Neural progenitor cell (in vitro differentiated cells): ENCODE measurements around the gene SDHA. TPM values are rescaled to one million over a fixed set of nuclear protein-coding genes. Genes with fewer than 3 reads are reported as not detected.

ENCODE experiments used
- DNase-seq: peaks from one replicate; pipeline ENCODE4 v3.0.0-alpha.2; 2016; ENCODE audit warnings: low spot score
- H2AFZ ChIP-seq: fragments of 200-600 bp; sonication (generic); replicated peaks from 2 replicates; pipeline ENCODE4 v1.6.1; 2016; ENCODE audit warnings: antibody characterized with exemption
- H3F3A ChIP-seq: fragments of 200-600 bp; sonication (generic); 2 replicates; pipeline ENCODE4 v1.6.1; 2016; ENCODE audit warnings: antibody characterized with exemption, low read depth
- H3K27ac ChIP-seq: fragments of 200-600 bp; sonication (generic); 2 replicates; pipeline ENCODE4 v1.5.1; 2016; ENCODE audit warnings: mild to moderate bottlenecking
- H3K27me3 ChIP-seq: fragments of 200-600 bp; sonication (generic); 2 replicates; pipeline ENCODE4 v1.6.1; 2016; ENCODE audit warnings: mild to moderate bottlenecking, moderate library complexity
- H3K36me3 ChIP-seq: fragments of 200-600 bp; sonication (generic); 2 replicates; pipeline ENCODE4 v1.5.1; 2016
- H3K4me1 ChIP-seq: fragments of 200-600 bp; sonication (generic); 2 replicates; pipeline ENCODE4 v1.6.1; 2016; ENCODE audit warnings: mixed run types
- H3K4me2 ChIP-seq: fragments of 200-600 bp; sonication (generic); 2 replicates; pipeline ENCODE4 v1.6.1; 2016
- H3K4me3 ChIP-seq: fragments of 200-600 bp; sonication (generic); 2 replicates; pipeline ENCODE4 v1.5.1; 2016
- H3K79me2 ChIP-seq: fragments of 200-600 bp; sonication (generic); 2 replicates; pipeline ENCODE4 v1.6.1; 2016; ENCODE audit warnings: low read depth
- H3K9ac ChIP-seq: fragments of 200-600 bp; sonication (generic); 2 replicates; pipeline ENCODE4 v1.6.1; 2016
- H3K9me3 ChIP-seq: fragments of 200-600 bp; sonication (generic); 2 replicates; pipeline ENCODE4 v1.5.1; 2016; ENCODE audit warnings: low read depth
- H4K20me1 ChIP-seq: fragments of 200-600 bp; sonication (generic); 2 replicates; pipeline ENCODE4 v1.6.1; 2016; ENCODE audit warnings: low read depth
- H3K27ac Mint-ChIP-seq: 3 replicates; pipeline ENCODE4 v1.8.0; 2021; ENCODE audit warnings: mixed read lengths
- H3K27me3 Mint-ChIP-seq: 2 replicates; pipeline ENCODE4 v1.8.0; 2022; ENCODE audit warnings: low read depth, mild to moderate bottlenecking, inconsistent platforms, moderate library complexity, mixed read lengths; ENCODE audit not compliant: insufficient read depth
- H3K36me3 Mint-ChIP-seq: 3 replicates; pipeline ENCODE4 v1.8.0; 2021; ENCODE audit warnings: mixed read lengths
- H3K4me1 Mint-ChIP-seq: 3 replicates; pipeline ENCODE4 v1.8.0; 2021; ENCODE audit warnings: mixed read lengths
- H3K4me3 Mint-ChIP-seq: 3 replicates; pipeline ENCODE4 v1.8.0; 2021; ENCODE audit warnings: mild to moderate bottlenecking, moderate library complexity, mixed read lengths
- H3K9me3 Mint-ChIP-seq: 3 replicates; pipeline ENCODE4 v1.8.0; 2020; ENCODE audit warnings: mixed read lengths
- EZH2 ChIP-seq: fragments of 200-600 bp; sonication (generic); IDR thresholded peaks from 2 replicates; pipeline ENCODE4 v1.6.1; 2017; ENCODE audit warnings: antibody characterized with exemption, mild to moderate bottlenecking, moderate library complexity
- EZH2phosphoT487 ChIP-seq: fragments of 200-600 bp; sonication (generic); IDR thresholded peaks from 2 replicates; pipeline ENCODE4 v1.6.1; 2017; ENCODE audit warnings: antibody characterized with exemption
- total RNA-seq: library from RNA; depleted of rRNA; stranded (reverse); fragments of >200 nt; gene quantifications from 2 replicates; pipeline ENCODE4 v1.2.3, GENCODE V29; 2015; ENCODE audit warnings: low replicate concordance
- TF ChIP-seq, protein P1 (sequence below): fragments of 200-600 bp; sonication (generic); IDR thresholded peaks from 2 replicates; pipeline ENCODE4 v1.5.1; 2017; ENCODE audit warnings: antibody characterized with exemption, mild to moderate bottlenecking

The SDHA gene
- total RNA-seq, 1 donor from 2014 or later, result 47.1 TPM

DNA sequence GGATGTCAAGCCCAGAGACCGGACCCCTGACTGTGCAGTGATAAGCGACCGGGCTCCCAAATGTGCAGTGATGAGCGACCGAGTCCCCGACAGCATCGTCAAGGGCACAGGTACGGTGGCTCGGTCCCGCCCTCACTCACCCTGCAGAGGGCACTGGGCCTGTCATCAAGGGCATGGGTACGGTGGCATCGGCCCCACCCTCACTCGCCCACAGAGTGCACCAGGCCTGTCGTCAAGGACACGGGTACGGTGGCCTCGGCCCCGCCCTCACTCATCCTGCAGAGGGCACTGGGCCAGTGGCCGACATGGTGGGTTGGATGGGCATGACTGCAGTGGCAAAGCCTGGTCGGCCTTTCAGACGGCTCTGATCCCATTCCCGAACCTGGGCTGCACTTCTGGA lies 36.6 kb upstream of the SDHA start:
- TF ChIP-seq EZH2phosphoT487, result no peak
- TF ChIP-seq EZH2, result no peak
- TF ChIP-seq, protein P1, sequence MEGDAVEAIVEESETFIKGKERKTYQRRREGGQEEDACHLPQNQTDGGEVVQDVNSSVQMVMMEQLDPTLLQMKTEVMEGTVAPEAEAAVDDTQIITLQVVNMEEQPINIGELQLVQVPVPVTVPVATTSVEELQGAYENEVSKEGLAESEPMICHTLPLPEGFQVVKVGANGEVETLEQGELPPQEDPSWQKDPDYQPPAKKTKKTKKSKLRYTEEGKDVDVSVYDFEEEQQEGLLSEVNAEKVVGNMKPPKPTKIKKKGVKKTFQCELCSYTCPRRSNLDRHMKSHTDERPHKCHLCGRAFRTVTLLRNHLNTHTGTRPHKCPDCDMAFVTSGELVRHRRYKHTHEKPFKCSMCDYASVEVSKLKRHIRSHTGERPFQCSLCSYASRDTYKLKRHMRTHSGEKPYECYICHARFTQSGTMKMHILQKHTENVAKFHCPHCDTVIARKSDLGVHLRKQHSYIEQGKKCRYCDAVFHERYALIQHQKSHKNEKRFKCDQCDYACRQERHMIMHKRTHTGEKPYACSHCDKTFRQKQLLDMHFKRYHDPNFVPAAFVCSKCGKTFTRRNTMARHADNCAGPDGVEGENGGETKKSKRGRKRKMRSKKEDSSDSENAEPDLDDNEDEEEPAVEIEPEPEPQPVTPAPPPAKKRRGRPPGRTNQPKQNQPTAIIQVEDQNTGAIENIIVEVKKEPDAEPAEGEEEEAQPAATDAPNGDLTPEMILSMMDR, result no peak
- no peaks in the 10 kb centered on the region for H4K20me1 ChIP-seq
- H3F3A ChIP-seq, result no peaks in the 10 kb centered on the region
- H3K4me3 Mint-ChIP-seq, result no peak overlapping the region
- no peak overlapping the region for H3K4me2 ChIP-seq
- no peak for DNase-seq
- no peak overlapping the region for H3K27ac ChIP-seq
- no peaks in the 10 kb centered on the region for H3K79me2 ChIP-seq
- peaks cover 10% of the 10 kb centered on the region for H3K4me1 ChIP-seq
- H3K9me3 Mint-ChIP-seq, result no peaks in the 10 kb centered on the region
- peaks cover 8% of the 10 kb centered on the region for H3K4me1 Mint-ChIP-seq
- no peaks in the 10 kb centered on the region for H3K9me3 ChIP-seq
- H3K36me3 Mint-ChIP-seq, result peaks cover 17% of the 10 kb centered on the region
- no peak overlapping the region for H3K9ac ChIP-seq
- no peaks in the 10 kb centered on the region for H3K36me3 ChIP-seq
- H3K27ac Mint-ChIP-seq, result no peak overlapping the region
- no peak overlapping the region for H3K4me3 ChIP-seq
- H3K27me3 Mint-ChIP-seq, result peaks cover 2% of the 10 kb centered on the region
- no peak overlapping the region for H2AFZ ChIP-seq
- no peaks in the 10 kb centered on the region for H3K27me3 ChIP-seq

DNA sequence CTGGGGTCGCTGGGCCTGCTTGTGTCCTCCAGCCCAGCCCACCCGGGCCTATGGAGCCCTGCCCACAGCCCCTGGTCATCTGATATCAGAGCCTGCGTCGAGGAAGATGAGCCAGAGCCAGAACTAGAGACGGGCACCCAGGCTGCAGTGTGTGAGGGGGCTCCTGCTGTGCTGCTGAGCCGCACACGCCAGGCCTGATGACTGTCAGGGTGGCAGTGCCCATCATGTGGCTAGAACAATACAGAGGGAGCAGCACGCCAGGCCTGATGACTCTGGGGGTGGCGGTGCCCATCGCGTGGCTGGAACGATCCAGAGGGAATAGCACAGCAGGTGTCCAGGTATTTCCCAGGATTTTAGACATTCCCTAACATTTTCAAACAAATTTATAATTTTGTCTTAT lies 36.0 kb upstream of the SDHA start:
- Histone ChIP-seq H3K4me1 (peaks cover 10% of the 10 kb centered on the region), H3K79me2 (no peaks in the 10 kb centered on the region), H3K9me3 (no peaks in the 10 kb centered on the region), H3K4me2 (no peak overlapping the region), H3K27me3 (no peaks in the 10 kb centered on the region), H3K36me3 (no peaks in the 10 kb centered on the region), H4K20me1 (no peaks in the 10 kb centered on the region), H3K4me3 (no peak overlapping the region), H3K27ac (no peak overlapping the region), H2AFZ (no peak overlapping the region), H3K9ac (no peak overlapping the region), H3F3A (no peaks in the 10 kb centered on the region)
- H3K27me3 Mint-ChIP-seq, result peaks cover 2% of the 10 kb centered on the region
- peaks cover 17% of the 10 kb centered on the region for H3K36me3 Mint-ChIP-seq
- no peak overlapping the region for H3K4me3 Mint-ChIP-seq
- H3K27ac Mint-ChIP-seq, result no peak overlapping the region
- TF ChIP-seq, protein P1, result no peak
- TF ChIP-seq EZH2phosphoT487 (no peak), EZH2 (no peak)
- H3K9me3 Mint-ChIP-seq, result no peaks in the 10 kb centered on the region
- H3K4me1 Mint-ChIP-seq, result peaks cover 8% of the 10 kb centered on the region
- no peak for DNase-seq

- H3K4me1 Mint-ChIP-seq, result peaks cover 16% of the 10 kb centered on the region
- H3K36me3 Mint-ChIP-seq, result peaks cover 15% of the 10 kb centered on the region
- H4K20me1 ChIP-seq, result peaks cover 15% of the 10 kb centered on the region
- peaks cover 10% of the 10 kb centered on the region for H3K4me1 ChIP-seq
- H3K9me3 Mint-ChIP-seq, result no peaks in the 10 kb centered on the region
- no peak overlapping the region for H3K4me2 ChIP-seq
- no peak overlapping the region for H3K9ac ChIP-seq
- H3K4me3 Mint-ChIP-seq, result no peak overlapping the region
- H3K9me3 ChIP-seq, result no peaks in the 10 kb centered on the region
- no peaks in the 10 kb centered on the region for H3K79me2 ChIP-seq
- no peaks in the 10 kb centered on the region for H3K36me3 ChIP-seq
- TF ChIP-seq EZH2phosphoT487, result no peak
- TF ChIP-seq, protein P1, result no peak
- TF ChIP-seq EZH2, result no peak
- H2AFZ ChIP-seq, result no peak overlapping the region
- no peak overlapping the region for H3K4me3 ChIP-seq
- peaks cover 2% of the 10 kb centered on the region for H3K27me3 Mint-ChIP-seq
- H3F3A ChIP-seq, result no peaks in the 10 kb centered on the region
- H3K27ac Mint-ChIP-seq, result no peak overlapping the region
- H3K27me3 ChIP-seq, result no peaks in the 10 kb centered on the region
- H3K27ac ChIP-seq, result no peak overlapping the region
- no peak for DNase-seq
These were observed 33.6 kb upstream of the SDHA start for GRCh38 chr5:184471-184870.
